Activated CD4-positive, CD25-positive, alpha-beta regulatory T cell treated with anti-CD3 and anti-CD28 coated beads, Interleukin-2, amount 50 U/mL, for 72 hours (primary cell): Measurements from ENCODE around the gene MTMR4.
"Not testable (repeated sequence)": the region's sequence is repeated elsewhere in the genome, so short reads cannot be mapped to it uniquely, and the experiment has no call there.

Experiments
- DNase-seq: peaks from one replicate; pipeline ENCODE4 v3.0.0; 2021

Gene MTMR4

DNA sequence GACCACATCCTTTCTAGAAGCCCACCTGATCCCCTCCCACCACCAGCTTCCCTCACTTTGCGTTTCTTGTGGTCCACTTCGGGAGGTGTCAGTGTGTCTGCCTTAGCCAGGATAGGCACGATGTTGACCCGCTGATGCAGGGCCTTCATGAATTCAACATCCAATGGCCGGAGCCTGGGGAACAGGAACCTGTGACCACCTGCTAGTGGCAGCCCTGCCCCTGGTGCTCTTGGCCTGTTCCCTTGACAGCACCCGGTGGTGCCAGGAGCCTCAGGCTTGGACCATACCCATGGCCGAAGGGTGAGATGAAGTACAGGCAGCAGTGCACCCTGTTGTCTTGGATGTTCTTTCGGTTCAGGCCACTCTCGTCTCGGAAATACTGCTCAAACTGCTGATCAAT is 7.2 kb upstream of the MTMR4 start:
- DNase-seq, result no peak

DNA sequence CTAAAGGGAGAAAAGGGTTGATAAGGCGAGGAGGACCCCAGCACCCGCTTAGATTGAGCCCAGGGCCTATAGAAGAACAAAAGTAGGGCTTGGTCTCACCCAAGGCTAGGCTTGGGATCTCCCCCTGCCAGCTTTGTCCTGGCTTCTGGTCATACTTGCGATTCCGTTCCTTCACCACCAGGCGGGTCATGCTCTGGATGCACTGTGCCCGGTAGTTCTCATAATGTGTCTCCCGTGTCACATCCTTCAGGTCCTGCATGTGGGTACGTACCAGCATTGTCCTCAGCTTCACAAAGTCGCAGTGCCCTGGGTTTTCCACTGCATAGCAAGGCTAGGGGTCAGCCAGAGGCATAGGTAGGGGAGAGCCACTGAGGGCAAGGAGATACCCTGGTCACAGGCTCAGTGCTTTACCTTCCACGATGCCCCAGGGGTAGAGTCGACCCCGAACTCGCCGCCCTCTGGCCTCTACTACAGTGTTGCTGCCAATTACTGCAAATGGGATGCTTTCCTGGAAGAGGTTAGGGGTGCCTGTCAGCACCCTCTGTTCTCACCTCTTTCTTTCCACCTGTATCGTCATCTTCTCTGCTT is 6.5 kb upstream of the MTMR4 start:
- DNase-seq, result no peak

- peak; percentile 97 for DNase-seq
Measured at GRCh38 chr17:58517928-58518609, 3.6 kb upstream of the MTMR4 start.

DNA sequence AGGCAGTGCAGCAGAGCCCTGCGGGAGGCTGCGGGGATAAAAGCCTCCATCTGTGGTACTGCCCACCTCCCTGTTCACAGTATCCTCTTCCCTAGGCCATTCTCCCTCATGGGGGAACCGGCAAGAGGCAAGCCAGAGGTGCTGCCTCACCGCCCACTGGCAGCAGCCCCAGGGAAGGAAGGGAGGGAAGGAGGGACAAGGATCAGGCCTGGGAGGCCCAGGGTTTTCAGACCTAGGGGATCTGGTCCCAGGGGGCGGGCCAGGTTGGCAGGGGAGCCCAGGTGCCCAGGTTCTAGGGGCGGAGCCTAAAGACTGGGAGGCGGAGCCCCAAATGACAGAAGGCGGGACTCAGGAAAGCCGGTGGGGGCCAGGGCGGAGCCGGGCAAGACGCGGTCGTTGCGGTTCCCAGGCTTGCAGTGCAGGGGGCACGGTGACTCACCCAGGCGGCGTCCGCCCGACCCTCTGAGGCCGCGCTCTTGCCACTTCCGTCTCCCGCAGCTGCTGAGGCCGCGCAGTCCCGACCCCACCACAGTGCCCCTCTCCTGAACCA is 3.0 kb upstream of the MTMR4 start:
- DNase-seq, result no peak

GRCh38 chr17:58516644-58517377 is 2.4 kb upstream of the MTMR4 start:
- no peak for DNase-seq

- DNase-seq, result no peak
Measured at GRCh38 chr17:58515286-58515685, 848 bp upstream of the MTMR4 start.

DNA sequence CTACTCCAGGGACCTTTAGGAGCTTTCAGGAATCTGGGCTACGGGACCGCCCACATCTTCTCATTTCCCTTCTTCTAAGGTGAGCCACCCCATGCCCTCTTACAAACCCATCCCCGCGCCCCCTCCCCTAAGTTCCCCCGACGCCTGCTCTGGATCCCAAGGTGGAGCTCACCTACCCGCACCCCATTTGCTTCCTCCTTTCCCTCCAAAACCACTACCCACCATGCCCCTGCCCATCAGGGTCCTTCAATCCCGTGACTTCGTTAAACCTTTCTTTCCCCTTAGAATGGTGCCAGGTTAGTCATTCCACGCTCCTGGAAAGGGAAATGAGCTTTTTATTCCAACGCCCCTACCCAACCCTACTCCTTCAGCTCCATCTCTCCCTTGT is 326 bp upstream of the MTMR4 start:
- DNase-seq, result no peak

DNA sequence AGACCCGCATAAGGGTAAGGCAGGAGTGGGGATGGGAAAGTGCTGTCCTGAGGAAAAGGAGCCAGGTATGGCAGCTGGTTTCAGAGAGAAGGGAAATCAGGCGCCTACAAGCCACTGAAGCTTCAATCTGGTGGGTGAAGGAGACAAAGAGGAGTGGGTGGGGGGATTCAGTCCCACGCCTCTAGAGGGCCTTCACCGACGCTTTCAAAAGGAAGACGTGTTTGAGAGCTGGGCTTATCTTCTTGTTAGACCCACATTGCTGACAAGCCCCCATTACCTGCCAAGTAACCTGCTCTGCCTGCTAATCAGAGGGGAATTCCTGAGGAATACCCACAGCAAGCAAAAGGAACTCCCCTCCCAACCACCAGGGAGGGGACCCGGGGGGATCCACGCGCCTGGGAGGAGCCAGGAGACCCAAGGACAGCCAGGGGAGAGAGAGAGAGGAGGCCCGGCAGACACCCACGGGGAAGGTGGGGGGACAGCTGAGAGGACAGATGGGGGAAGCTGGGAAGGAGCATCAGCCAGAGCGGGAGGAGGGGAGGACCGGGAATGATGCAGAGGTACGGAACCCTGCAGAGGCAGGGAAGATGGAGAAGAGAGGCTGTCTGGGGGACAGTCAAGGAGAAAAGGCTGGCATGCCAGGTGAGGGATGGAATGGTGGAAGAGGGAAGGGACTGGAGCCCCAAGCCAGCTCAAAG is 1.0 kb downstream of the MTMR4 start:
- DNase-seq, result no peak

DNA sequence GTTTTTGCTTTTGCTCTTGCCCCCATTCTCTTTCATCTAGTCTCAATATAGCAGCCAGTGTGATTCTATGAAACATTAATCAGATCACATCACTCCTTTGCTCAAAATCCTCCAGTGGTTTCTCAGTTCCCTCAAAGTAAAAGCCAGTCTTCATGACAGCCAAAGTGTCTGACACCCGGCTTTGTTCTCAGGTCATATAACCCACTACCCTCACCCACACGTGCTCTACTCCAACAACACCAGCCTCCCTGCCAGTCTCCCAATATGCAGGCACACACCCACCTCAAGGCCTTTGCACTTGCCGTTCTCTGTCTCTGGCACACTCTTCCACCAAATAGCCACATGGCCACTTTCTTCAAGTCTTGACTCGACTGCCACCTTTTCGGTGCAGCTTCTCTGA is 4.4 kb downstream of the MTMR4 start:
- DNase-seq, result no peak

DNA sequence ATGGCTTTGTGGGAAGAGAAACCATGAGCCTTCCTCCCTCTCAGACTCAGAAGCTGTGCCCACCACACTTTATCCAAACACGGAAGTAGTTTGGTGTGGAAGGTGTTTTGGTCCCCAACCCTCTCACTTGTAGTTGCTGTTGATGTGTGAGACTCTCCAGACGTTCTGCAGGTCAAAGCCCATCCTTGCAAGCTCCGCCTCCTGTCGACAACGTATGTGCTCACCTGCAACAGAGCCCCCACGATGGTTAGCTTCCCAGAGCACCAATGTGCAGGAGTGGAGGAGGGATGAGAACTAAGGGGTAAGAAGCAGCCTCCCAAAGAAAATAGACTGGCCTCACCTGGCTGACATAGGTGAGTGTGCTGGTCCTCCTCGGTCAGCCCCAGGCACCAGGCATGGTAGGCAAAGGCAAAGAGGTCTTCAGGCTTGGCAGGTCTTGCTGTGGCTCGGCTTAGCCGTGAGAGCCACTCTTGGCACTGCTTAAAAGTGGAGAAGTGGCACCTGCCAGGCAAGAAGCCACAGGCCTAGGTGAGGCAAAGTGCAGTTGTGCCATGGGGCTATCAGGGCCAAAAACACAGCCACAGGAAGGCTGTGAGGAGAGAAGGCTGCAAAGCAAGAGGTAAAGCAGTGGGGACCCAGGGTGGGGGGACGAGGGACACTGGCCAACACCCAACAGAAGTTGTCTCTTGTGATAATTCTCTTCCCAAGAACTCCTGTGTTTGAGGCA is 5.9 kb downstream of the MTMR4 start:
- DNase-seq, result no peak

DNA sequence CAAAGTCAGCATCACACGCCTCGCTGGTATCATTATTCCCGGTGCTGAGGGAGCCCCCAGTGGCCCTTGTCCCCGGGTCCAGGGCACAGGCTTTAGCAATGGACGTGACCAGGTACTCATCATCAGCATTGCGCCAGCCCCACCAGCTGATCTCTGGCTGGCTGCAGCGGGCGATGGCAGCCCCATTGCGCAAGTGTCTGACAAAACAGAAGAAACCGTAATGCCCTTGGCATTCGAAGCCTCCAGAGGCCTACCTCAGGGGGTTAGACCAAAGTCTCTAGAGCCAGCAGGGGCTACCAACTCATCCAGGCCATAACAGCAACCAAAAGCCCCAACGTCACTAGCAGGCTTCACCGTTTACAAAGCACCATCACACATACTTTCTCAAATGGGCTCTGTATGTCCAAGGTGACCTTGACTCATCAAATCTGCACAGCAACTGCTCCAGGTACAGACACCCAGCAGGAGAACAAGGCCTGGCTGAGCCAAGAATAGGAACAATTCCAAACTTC is 7.3 kb downstream of the MTMR4 start:
- no peak for DNase-seq

- no peak for DNase-seq
Measured at GRCh38 chr17:58506354-58507080, 7.9 kb downstream of the MTMR4 start.

GRCh38 chr17:58504826-58505351 is 9.5 kb downstream of the MTMR4 start:
- no peak for DNase-seq

GRCh38 chr17:58503866-58504265 is 10.6 kb downstream of the MTMR4 start:
- DNase-seq, result no peak

DNA sequence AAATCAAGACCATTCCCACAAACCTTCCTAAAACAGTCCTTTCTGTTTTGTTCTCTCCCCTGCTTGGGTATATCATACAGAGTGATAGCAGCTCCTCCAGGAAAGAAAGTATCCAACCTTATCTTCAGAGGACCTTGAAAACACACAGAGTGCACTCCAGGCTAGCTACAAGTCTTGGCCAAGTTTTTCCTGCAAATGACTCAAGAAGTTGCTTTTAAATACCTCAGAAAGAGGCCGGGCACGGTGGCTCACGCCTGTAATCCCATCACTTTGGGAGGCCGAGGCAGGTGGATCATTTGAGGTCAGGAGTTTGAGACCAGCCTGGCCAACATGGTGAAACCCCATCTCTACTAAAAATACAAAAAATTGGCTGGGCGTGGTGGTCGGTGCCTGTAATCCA is 11.3 kb downstream of the MTMR4 start:
- not testable (repeated sequence) for DNase-seq

DNA sequence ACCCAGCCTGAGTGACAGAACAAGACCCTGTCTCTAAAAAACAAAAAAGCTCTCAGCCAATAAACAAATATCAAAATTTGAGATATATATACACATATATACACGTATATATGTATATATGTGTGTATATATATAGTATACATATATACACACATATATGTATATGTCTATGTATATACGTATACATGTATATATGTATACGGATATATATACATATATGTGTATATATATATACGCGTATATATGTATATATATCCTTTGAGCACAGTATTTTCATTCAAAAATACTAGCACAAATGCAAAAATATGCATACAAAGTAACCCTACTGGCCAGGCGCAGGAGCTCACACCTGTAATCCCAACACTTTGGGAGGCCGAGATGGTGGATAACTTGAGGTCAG is 13.0 kb downstream of the MTMR4 start:
- DNase-seq, result no peak

DNA sequence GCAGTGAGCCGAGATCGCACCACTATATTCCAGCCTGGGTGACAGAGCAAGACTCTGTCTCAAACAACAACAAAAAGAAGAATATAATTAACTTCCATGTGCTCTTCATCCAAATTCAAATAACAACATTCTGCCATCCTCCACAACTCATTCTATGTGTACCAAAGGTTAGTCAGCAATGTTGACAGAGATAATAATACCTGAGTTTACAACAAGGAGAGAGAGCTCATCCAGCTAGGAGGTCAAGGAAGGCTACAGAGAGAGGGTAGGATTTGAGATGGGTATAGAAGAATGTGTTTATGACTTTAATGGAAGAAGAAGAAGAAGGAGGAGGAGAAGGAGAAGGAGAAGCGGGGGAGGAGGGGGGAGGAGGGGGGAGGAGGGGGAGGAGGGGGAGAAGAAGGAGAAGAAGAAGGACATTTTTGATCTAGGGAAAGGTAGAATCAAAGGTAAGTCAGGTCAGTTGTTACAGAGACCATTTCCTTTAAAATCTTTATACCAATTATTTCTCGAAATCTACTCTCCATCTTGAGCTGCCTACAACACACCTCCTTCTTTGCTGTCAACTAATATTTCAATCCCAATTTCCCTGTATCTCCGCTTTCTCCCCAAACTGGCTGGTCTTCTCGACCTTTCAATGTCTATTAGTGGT is 16.1 kb downstream of the MTMR4 start:
- no peak for DNase-seq

DNA sequence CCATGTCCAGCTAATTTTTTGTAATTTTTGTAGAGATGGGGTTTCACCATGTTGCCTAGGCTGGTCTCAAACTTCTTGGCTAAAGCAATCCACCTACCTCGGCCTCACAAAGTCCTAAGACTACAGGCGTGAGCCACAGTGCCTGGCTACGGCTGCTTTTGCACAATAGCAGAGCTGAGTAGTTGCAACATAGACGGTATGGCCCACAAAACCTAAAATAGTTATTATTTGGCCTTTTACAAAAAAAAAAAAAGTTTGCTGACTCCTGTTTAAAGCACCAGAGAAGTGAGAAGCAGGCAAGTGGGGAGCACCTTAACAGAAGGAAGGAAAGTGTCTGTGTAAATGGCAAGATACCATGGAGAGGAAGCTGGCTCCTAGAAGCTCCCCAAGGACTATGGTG is 20.9 kb downstream of the MTMR4 start:
- DNase-seq, result no peak

GRCh38 chr17:58492238-58493121 is 22.0 kb downstream of the MTMR4 start:
- no peak for DNase-seq

DNA sequence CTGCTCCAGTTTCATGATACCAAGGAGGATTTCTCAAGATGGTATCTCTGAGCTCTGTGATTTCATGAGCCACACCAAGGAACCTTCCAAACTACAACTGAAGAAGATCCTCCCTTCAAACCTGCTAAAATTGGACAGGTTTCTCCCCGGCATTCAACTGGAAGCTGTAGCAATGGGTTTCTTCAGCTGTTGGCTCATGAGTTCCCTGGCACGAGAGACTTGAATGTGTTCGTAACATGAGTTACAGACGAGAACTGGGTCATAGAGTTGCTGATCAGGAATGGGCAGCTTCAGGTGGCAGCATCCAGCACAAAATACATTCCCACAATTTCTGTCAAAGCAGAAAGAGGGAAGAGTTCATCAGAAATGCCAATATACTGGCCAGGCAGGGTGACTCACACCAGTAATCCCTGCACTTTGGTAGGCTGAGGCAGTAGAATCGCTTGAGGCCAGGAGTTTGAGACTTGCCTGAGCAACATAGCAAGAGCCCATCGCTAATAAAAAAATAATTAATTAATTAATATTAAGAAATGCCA is 22.9 kb downstream of the MTMR4 start:
- DNase-seq, result no peak
